Lower leg skin (tissue), 3 donors: ENCODE measurements around the gene CDC34.

Experiments used
- CTCF ChIP-seq, 3 donors: fragments of 450-650 bp; IDR thresholded peaks; one replicate each; pipeline ENCODE4 v1.5.1; 2016; ENCODE audit warnings: antibody characterized with exemption in 3 of 3, mild to moderate bottlenecking in 3 of 3, moderate library complexity in 2 of 3
- POLR2A ChIP-seq, 2 donors: fragments of 450-650 bp; IDR thresholded peaks; one replicate each; pipeline ENCODE4 v1.6.1; 2016 to 2017; ENCODE audit warnings: antibody characterized with exemption in 2 of 2, mild to moderate bottlenecking in 1 of 2, moderate library complexity in 1 of 2

DNA sequence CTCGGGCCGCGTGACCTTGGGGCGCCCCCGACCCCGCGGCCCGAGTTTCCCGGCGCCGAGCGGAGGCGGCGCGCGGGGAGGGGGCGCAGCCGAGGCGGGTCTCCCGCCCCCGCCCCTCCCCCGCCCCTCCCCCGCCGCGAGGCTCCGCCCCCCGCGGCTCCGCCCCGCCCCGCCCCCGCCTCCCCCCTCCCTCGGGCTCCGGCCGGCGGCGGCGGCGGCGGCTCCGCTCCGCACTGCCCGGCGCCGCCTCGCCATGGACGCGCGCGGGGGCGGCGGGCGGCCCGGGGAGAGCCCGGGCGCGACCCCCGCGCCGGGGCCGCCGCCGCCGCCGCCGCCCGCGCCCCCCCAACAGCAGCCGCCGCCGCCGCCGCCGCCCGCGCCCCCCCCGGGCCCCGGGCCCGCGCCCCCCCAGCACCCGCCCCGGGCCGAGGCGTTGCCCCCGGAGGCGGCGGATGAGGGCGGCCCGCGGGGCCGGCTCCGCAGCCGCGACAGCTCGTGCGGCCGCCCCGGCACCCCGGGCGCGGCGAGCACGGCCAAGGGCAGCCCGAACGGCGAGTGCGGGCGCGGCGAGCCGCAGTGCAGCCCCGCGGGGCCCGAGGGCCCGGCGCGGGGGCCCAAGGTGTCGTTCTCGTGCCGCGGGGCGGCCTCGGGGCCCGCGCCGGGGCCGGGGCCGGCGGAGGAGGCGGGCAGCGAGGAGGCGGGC lies 58.3 kb downstream of the CDC34 start, which contains the start of gene HCN2:
- TF ChIP-seq CTCF (IDR thresholded peaks at IDR 0.05) (no peak), POLR2A (IDR thresholded peaks at IDR 0.05) (no peak)
